CD4-positive, alpha-beta T cell treated with Interleukin-12 subunit alpha and Interleukin-12 subunit beta, for 1 hour (primary cell): ENCODE data around the gene STX18.
"Not testable (repeated sequence)": the region's sequence is repeated elsewhere in the genome, so short reads cannot be mapped to it uniquely, and the experiment has no call there.

Source experiments
- DNase-seq: peaks from one replicate; pipeline ENCODE4 v3.0.0-alpha.2; 2020

Gene STX18

DNA sequence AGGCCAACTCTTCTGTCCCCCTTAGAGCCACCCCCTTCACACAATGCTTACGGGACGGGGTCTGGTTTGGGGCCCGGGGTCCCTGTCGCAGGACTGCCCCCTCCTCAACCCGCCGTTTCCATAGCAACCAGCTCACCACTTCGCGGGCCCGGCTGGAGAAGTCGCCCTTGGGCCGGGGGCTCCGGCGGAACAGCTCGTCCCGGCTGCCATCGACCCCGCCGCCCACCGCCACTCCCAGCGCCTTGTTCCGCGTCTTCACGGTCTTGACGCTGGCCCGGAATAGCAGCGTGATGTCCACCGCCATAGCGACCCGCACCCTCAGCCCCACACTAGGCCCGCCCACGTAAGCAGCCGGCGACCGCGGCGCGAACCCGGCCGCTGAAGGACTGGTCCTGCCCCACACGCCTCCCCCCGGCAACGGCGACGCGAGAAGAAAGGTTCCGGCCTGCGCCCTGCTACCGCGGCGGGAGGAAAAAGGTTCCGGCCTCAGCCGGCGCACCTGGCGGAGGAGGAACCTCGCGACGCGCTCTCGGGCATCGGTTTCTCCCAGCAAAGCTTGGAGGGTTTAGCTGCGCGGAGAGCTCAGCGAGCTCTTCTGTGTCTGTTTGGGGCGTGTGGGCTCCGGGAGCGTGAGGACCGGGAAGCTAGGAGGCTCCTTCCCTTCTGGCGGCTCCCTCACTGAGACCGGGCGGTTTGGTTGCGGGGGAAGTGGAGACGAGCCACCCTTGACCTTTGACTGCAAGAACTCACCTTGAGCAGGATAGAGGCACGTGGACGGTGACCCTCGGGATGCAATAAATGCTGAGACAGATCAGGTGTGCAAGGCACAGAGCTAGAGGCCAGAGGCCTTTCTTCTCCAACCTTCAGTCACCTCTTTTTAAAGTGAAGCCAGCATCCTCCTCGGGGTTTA is at the start of gene STX18:
STX18 (minus strand) TSS at position 388 of the 910 bp plus-strand sequence; CDS start at position 304, 84 bp downstream.
- DNase-seq, result peak; percentile 91

DNA sequence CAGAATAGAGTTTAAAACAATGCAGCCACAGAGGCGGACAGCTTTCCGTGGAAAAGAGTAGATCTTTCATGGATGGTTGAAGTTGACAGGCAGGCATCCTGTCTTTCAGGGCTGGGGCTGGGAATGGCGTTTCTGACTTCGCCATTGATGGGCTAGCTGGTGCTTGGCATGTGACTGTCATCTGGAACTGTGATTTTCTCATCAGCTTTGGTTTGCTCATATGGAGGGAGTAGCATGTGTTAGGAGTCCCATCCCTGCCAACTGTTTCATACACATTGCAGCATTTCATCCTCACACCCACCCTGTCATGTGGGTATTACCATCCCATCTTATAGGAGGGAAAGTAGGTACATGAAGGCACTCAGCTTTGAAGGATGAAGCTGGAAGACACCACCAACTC is 49.2 kb upstream of the STX18 start:
- no peak for DNase-seq

DNA sequence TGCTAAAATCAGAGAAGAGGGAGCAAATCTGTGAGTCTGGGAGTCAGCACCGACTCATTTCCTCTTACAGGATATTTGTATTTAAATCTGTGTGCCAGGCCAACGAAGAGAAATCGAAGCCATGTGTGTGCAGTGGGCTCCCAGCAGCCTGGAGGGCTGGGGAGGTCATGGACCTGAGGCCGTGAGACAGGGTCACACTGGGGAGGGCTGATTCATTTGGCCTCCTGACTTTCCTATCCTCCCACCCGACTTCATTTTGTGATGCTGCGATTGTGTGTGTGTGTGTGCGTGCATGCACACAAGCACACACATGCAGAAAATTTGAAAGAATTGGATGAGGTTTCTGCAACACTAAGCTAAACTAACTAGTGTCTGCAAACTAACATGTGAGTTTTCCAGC is 48.7 kb upstream of the STX18 start:
- DNase-seq, result no peak

DNA sequence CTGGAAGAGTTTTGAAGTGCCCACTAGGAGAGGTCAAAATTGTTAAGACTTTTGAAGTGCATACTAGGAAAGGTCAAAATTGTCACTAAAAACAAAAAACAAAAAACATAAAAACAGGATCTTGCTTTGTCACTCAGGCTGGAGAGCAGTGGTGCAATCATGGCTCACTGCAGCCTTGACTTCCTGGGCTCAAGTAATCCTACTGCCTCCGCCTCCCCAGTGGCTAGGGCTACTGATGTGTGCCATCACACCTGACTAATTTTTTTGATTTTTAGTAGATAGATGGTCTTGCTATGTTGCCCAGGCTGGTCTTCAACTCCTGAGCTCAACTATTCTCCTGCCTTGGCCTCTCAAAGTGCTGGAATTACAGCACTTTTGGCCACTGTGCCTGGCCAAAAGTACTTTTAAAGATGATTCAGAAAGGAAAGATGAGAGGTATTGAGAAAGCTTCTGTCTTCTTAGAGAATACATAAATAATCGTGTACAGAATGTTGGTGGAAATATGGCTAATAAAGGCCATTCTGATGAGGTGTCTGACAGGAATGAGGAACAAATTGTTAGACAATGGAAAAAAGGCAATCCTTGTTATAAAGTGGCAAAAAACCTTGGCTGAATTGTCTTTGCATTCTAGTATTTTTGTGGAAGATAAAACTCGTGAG is 43.3 kb upstream of the STX18 start:
- DNase-seq, result no peak

DNA sequence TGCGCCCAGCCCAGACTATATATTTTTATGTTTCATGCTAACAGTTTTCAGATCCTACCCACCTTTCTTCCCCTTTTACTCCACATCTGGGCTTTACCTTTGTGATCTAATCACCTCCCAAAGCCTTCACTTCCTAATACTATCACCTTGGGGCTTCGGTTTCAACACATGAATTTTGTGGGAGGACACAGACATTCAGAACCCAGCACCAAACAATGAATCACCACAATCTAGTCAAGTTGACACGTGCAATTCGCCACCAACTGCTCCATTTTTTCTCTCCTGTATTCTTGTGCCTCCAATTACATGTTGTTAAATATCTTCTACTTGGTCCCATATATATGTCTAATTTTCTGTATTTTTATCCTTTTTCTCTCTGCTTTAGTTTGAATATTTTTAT is 41.8 kb upstream of the STX18 start:
- DNase-seq, result no peak

DNA sequence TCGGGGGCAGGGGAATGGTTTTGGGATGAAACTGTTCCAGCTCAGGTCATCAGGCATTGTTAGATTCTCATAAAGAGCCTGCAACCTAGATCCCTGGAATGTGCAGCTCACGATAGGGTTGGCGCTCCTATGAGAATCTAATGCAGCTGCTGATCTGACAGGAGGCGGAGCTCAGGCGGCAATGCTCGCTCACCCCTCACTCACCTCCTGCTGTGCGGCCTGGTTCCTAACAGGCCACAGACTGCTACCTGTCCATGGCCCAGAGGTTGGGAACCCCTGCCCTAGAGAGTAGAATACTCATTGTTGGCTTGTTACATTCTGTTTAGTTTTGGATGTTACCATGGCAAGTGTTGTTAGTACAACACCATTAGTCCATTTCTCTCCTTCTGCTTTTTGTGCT is 40.8 kb upstream of the STX18 start:
- DNase-seq, result no peak

DNA sequence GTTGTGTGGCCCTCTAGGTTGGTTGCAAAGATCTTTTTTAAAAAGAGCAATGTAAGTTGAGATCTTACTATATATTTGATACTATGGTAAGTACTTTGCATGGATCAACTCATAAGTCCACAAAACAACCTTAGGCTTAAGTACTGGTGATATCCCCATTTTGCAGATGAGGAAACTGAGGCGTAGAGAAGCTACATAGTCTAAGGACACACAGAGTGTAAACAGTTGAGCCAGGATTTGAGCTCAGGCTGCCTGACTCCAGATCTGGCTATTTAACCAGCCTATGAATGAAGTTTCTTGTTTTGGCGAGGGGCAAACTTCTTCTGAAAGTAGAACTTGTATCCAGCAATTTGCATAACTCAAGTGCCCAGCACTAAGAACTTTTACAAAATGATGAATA is 38.6 kb upstream of the STX18 start:
- no peak for DNase-seq

DNA sequence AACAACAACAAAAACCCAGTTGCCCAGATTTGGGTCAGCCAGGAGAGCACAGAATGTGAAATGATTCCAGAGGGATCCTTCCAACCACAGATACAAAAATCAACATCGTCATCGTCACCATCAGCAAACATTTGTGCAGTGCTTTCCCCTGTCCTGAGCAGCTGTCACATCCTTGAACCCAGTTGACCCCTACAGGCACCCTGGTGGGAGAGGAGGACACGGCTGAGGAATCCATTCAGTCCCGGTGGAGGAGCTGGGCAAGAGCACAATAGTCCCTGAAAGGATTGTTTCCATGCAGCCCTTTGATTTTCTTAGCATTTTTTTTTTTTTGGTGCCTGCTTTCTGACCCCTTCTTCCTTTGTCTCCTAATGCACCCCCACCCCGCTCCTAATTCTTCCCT is 37.1 kb upstream of the STX18 start:
- no peak for DNase-seq

DNA sequence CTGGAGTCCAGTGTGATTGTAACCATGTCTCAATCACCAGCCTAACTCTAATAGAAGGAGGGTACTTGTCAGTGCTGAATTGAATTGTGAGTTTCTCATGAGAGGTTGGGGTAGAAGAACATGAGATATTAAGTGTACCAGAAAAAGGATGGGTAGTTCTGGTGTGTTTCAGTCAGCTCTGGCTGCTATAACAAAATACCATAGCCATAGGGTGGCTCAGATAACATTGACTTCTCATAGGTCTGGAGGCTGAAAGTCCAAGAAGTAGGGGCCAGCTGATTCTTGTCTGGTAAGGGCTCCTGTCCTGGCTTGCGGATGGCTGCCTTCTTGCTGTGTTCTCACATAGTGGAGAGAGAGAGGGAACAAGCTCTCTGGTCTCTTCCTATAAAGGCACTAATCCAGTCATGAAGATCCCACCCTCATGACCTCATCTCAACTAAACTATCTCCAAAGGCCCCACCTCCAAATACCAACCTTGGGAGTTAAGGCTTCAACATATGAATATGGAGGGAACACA is 35.6 kb upstream of the STX18 start:
- DNase-seq, result no peak

DNA sequence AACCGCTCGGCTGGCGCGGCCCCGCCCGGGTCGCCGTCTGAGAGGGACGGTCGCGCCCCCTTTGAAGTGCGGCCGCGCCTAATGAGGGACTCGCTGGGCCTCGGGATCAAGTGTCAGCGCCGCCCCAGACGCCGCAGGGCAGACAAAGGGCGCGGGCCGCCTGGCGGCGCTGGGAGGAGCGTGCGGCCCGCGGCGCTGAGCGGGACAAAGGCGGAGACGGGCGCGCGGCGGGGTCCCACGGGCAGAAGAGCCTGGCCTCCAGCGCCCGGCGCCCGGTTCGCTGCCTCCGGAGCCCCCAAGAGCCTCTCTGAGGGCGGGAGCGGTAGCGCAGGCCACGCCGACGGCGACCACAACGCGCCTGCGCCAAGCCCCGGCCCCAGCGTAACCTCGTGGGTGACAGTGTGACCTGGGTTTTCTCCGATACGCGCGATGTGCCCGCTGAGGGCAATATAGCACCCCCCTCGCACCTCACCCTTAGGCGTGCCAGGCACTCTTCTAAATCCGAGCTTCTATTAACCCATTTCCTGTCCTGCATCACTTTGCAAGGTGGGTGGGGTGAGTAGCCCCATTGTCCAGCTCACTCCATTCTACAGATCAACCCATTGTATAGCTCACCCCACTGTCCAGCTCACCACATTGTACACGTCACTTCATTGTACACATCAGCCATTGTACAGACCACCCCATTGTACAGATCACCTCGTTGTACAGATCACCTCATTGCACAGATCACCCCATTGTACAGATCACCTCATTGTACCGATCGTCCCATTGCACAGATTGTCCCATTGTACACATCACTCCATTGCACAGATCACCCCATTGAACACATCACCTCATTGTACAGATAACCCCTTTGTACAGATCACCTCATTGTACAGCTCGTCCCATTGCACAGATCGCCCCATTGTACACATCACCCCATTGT is 33.7 kb upstream of the STX18 start:
- peak; percentile 72 for DNase-seq

DNA sequence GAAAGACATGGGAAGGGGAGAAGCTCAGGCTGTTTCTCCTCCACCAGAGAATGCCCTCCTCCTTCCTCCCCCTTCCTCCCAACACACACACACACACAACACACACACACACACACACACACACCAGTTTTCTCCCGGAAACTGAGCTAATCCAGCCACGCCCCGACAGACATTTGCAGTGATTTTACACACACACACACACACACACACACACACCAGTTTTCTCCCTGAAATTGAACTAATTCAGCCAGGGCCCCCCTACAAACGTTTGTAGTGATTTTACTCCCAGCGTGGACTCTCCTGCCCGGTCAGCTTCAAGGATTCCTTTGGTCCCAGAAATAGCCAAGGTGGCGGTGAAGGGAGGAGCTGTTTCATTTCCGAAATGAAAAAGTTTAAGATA is 32.9 kb upstream of the STX18 start:
- DNase-seq, result peak; percentile 54

DNA sequence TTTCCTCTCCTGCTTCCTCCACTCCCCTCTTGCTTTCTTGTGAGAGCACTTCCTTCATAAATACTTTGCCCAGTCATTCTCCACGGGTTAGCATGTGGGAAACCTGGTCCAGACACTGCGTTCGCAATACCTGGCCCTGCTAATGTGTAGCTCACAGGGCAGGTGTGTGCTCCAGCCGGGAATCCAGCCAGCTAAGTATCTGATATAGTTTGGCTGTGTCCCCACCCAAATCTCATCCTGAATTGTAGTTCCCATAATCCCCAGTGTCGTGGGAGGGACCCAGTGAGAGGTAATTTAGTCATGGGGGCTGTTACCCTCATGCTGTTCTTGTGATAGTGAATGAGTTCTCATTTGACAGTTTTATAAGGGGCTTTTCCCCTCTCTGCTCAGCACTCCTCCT is 32.2 kb upstream of the STX18 start:
- no peak for DNase-seq

DNA sequence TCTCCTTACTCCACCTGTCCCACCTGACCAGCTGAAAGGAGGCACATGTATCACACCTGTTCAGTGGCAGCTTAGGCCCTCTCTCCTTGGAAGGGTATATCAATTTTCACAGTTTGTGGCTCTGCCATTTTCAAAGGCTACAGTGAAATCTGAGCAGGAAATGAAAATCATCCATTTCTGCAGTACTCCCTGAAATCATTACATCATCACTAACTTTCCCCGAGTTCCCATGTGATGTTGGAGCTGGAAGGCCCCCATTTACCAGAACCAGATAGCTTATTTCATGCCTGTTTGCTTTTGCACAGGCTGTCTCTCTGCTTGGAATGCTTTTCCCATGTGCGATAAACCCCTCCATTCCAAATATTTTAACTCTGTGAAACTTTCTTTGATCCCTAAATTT is 31.0 kb upstream of the STX18 start:
- DNase-seq, result no peak

DNA sequence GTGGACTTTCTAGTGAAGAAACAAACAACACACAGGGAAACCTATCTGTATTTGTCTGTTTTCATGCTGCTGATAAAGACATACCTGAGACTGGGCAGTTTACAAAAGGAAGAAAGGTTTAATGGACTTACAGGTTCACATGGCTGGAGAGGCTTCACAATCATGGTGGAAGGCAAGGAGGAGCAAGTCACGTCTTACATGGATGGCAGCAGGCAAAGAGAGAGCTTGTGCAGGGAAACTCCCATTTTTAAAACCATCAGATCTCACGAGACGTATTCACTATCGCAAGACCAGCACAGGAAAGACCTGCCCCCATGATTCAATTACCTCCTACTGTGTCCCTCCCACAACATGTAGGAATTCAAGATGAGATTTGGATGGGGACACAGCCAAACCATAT is 28.0 kb upstream of the STX18 start:
- DNase-seq, result not testable (repeated sequence)

DNA sequence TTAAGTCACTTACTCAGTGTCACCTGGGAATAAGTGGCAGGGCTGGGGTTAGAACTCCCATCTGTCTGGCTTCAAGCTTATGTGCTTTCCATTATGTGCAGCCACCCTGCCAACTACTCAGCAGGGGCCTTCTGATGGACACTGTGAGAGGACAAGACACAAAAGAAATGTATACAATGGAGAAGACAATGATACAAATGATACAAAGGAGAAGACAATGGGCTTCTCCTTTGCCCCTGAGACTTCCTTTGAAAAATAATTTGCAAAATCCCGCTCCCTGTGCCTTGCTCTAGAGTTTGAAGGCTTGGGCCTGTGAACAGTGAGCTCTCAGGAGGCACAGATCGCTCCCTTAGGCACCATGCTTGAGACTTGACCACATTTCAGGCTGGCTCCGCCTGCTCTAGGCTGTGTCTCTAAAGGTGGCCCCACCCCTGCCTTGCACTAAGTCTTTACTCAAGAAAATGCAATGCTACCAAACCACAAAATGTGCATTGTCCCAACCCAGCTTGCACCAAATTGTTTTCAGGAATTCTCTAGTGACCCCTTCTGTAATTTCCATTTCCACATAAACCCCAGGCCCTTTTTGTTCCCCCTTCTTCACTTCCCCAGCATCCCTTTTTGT is 27.1 kb upstream of the STX18 start:
- no peak for DNase-seq

DNA sequence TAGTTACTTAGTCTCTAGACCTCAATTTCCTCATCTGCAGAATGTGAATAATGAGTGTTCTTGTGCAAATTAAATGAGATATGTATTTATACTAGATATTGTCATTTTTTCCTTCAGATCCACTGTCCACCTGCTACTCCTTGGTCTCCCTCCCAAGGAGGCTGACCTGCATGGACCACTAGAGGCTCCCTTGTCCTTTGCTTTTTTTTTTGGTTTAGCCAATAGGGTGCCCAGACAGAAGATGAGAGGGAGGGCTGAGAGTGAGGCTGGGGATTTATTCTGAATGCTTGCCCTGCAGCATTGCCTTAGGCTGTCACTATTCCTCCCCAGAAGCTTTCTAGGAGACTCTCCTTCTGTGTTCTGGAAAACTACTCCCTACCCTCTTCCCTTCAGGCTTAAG is 24.5 kb upstream of the STX18 start:
- not testable (repeated sequence) for DNase-seq

DNA sequence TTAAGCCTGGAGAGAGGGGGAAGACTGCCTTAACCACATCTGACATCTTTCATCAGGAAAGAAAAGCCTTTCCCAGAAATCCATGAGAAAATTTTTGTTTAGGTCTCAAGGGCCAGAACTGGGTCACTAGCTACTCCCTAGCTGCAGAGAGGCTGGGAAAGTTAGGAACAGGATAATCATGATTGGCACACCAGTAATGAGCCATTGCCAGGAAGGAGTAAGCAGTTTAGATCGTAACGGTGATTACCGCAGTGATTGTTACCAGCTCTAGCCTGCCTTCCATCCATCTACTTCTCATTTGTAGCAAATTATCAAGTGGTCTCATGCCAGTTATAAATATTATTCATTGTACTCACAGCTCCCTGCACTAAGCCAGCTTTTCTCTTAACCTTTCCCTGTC is 22.7 kb upstream of the STX18 start:
- DNase-seq, result no peak

DNA sequence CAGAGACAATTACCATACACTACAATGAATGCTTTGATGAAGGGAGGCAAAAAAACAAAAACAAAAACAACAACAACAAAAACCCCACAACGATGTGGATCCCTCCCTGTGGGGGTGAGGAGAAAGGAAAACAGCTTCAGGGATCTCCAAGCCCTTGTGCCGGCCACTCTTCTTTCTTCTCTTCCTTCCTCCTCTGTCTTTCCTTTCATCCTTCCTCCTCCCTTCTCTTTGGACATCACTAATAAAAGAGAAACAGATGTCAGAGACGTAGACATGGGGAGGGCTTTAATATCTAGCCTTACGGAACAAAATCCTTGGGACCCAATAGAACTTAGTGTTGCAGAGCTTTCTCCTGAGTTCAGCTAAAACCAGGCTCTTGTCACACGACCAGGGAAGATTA is 18.8 kb upstream of the STX18 start:
- DNase-seq, result no peak

DNA sequence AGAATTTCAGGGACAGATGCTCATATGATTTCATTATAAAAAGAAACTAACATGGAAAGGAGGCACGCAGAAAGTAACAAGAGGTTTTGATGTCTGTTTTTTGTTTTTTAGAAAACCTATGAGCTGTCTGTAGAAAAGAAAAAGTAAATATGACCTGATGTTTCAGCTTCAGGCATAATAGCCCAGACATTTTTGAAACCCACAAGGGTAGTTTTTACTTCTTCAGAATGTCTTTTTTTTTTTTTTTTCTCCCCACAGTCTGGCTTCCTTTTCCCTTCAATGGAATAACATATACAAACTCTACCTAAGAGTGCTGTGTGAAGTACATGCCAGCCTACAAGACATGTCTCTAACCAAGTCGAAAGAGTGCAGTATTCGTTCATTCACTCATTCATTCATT is 18.3 kb upstream of the STX18 start:
- DNase-seq, result no peak

DNA sequence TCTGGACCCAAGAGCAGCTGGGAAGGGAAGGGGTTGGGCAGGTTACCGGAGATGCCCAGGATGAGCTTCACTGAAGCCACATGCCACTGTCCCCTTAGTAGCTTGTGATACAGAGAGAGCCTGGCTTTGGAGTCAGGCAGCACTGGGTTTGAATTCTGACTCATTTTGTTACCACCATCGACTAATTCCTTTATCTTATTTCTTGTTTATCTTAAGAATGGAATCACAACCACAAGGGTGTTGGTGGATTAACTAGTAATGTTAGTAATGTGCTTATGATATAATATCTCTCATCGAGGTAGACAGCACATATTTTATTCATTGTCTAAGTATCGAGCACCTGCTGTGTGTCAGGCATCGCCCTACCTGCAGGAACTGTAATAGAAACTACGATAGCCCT is 17.7 kb upstream of the STX18 start:
- no peak for DNase-seq

DNA sequence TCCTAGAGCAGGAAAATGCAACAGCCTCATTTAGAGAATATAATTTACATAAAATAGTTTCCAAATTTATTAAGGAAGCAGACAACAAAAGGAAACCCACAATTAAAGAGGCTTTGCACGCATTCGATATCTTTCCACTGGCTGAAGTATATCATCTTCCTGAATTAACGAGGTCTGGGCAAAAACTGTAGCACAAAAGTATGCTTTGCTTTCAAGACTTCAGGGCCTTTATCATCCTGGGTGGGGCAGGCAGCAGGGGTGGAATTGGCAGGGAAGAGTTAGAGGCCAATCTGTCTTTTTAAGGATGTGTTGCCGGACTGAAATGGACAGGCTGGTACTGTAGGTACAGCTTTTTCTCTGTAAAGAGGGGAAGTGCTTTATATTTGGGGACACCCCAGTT is 17.0 kb upstream of the STX18 start:
- DNase-seq, result no peak

DNA sequence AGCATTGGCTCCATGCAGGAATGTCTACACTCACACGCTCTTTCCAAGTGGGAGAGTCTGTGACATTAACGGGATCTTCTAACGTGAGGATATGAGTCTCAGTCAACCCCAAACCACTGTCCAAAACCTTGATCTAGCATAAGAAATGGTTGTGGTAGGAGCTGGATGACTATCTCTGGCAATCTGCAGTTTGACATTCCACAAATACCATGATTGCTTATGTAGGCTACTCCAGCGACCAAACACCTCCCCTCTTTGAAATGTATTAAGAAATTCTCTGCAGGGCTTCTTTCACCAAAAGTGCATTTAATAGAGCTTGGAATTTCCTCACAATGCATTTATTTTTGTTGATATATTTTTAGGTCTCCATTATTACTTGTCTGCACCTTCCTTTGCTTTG is 14.1 kb upstream of the STX18 start:
- no peak for DNase-seq

DNA sequence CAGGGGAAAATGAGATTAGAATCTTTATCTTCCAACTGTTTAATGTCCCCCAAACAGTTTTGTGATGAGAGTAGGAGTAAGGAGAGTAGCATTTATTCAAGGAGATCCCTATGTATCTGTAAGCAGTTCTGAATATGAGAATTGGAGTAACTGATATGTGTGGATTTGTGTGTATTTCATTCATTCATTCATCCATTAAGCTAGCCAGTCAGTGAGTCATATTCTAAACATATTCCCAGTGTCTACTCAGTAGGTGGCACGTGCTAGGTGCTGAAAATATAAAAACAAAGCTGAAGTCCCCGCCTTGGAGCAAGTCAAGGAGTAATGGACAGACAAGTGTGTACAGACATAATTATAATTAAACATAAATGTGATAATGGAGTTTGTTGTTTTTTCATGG is 12.4 kb upstream of the STX18 start:
- DNase-seq, result no peak
